IPS-18c (cell line): ENCODE data around the gene VASH1.

ENCODE experiments used
- H3K4me3 ChIP-seq: 2 replicates; pipeline ENCODE4 v1.7.0; 2013; ENCODE audit warnings: low read depth, mild to moderate bottlenecking, low read length, moderate library complexity; ENCODE audit not compliant: insufficient read depth
- H3K9me3 ChIP-seq: one replicate; pipeline ENCODE4 v1.6.1; 2013; ENCODE audit warnings: mild to moderate bottlenecking, low read length, moderate library complexity; ENCODE audit not compliant: control insufficient read depth, insufficient read depth

VASH1 gene

GRCh38 chr14:76777721-76778120 is 16.5 kb downstream of the VASH1 start:
- Histone ChIP-seq H3K9me3 (no peaks in the 10 kb centered on the region), H3K4me3 (no peak overlapping the region)

- H3K4me3 ChIP-seq: no peak overlapping the region; the same call in 1 of the 2 replicates
- H3K9me3 ChIP-seq: no peaks in the 10 kb centered on the region
Measured at GRCh38 chr14:76778546-76779215, 17.4 kb downstream of the VASH1 start.

DNA sequence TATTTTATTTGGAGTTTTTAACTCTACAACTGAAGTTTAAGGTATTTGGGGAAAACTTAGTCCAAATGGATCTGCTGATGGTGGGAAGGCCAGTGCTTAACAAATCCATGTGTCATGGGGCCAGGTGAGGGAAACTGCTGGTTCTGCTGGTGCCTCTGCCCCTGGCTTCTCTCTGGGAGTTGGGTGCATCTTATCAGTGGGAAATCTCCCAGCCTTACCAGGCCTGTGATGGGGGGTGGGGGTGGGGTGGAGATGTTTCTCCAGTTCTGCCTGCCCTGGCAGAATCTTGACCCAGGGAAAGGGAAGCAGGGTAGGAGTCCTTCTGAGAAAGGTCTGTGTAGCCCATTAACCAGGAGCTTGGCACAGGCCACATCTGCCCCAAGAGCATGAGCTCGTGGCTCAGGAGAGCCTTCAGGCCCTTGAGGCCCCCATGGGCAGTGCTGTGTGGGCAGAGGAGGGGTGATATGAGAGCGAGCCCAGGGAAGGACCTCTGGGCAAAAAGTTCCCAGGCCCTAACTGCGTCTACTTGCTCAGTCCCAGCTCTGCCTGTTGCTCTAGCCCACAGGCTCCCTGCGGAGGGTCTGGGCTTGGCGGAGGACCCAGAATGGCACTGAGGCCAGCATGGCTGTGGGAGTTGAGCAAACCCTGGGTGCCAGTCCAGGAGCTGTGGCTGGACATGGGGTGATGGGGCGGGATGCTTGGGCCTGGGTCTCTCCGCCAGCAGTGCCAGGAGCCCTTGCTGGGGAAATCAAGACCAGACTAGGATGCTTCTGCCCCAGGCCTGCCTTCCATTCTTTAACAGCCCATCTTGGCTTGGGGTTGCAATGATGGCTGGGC is 18.2 kb downstream of the VASH1 start:
- Histone ChIP-seq H3K9me3 (no peaks in the 10 kb centered on the region), H3K4me3 (no peak overlapping the region)

DNA sequence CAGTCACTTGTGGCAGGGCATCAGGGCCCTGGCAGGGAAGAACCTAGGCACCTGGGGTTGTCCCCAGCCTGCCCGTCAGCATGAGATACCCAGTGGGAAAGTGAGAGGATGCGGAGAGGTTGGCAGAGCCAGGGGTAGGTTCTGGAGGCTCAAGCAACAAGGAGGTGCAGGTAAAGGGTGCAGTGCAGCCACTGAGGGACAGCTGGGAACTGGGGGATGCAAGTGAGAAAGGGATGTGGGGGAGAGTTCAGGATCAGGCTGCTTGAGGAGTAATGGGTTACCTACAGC is 18.7 kb downstream of the VASH1 start:
- no peaks in the 10 kb centered on the region for H3K9me3 ChIP-seq
- no peak overlapping the region for H3K4me3 ChIP-seq

DNA sequence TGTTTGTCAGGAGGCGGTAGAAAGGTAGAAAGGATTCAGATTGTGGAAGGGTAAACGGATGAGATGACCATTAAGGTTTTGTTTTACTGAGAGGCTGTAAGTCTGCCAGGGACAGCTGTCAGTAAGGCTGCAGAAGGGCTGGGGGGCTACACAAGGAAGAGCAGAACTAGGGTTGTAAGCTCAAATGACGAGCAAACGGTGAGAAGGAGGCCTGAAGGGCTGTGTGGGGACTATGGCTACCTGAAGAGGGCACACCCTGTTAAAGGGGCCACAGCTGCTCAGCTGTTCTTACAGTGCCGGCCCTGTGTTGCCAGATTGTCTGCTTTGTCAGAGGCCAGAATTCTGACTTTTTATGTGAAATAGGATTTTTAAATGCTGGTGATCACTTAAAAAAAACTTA is 19.1 kb downstream of the VASH1 start:
- Histone ChIP-seq H3K9me3 (no peaks in the 10 kb centered on the region), H3K4me3 (no peak overlapping the region)

- Histone ChIP-seq H3K4me3 (no peak overlapping the region), H3K9me3 (no peaks in the 10 kb centered on the region)
Measured at GRCh38 chr14:76780875-76781647, 19.8 kb downstream of the VASH1 start.

DNA sequence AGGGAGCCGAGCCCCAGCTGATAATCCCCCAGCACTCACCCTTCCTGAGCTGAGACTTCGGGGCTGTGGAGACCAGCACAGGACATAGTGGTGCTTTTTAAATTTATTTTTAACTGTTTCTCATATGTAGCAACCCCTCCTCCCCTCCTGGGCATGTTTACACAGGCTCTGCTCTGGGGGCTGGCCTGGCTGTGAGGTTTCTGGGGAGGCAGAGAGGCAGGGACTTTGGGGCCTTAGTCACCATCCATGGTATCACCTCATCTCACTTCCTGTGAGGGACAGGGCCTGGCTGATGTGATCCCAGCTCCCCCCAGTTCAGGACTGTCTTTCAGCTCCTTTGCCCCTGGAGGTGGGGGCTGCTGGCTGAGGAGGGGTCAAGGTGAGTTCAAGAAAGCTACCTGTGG is 20.4 kb downstream of the VASH1 start:
- Histone ChIP-seq H3K9me3 (no peaks in the 10 kb centered on the region), H3K4me3 (no peak overlapping the region)

- no peak overlapping the region for H3K4me3 ChIP-seq
Measured at GRCh38 chr14:76782115-76782884, 21.0 kb downstream of the VASH1 start.

DNA sequence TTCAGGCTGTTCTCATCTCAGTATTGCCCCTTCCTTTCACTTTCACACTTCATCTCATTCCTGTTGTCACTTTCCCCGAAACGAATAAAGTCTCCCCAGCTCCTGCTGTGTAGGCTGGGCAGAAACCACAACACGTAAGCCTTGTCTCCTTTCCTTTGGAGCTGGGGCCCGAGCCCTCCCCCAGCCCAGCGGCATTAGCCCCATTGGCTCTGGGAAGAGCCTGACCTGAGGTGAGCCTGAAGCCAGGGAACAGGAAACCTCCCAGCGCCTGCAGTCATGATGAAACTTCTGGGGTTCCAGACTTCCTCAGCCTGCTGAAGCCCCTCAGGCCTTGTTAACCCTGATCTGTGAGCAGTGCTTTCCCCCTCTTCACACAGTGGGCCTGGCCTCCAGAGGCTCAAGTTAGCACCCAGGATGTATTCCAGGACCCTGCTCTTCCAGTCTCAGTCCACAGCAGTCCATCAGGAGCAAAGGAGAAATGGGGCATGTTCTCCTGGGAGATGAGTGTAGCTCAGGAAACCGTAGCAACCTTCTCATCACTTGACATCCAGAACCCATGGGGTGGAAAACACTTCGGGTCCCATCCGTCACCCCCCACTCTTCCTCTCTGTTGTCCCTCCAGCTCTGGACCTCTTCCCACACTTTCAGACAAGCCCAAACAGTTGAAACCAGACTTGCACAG is 21.8 kb downstream of the VASH1 start:
- H3K4me3 ChIP-seq: no peak overlapping the region
- H3K9me3 ChIP-seq: no peaks in the 10 kb centered on the region

More at GRCh38 chr14:76782115-76782884, 21.0 kb downstream of the VASH1 start:
- H3K9me3 ChIP-seq: no peaks in the 10 kb centered on the region

GRCh38 chr14:76784266-76784874 is 23.1 kb downstream of the VASH1 start:
- Histone ChIP-seq H3K9me3 (no peaks in the 10 kb centered on the region), H3K4me3 (no peak overlapping the region)

GRCh38 chr14:76784881-76785280 is 23.6 kb downstream of the VASH1 start:
- H3K9me3 ChIP-seq: no peaks in the 10 kb centered on the region
- H3K4me3 ChIP-seq: no peak overlapping the region

DNA sequence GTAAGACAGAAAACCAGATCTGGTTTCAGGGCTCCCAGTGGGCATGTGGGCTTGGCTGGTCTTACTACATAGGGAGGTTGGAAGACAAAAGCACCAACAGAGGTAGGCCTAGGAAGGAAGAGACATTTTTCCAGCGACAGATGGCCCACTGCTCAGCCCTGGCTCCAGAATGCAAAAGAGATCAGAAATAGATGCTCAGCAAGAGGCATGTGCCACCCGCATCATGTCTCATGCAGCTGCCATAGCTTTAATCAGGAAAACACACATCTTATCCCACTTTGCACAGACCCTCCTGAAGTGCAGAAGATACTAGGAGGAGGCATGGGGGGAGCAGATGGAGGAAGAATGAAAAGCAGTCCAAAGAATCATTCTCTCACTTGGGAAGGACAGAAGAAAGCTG is 25.3 kb downstream of the VASH1 start:
- no peaks in the 10 kb centered on the region for H3K9me3 ChIP-seq
- H3K4me3 ChIP-seq: no peak overlapping the region

DNA sequence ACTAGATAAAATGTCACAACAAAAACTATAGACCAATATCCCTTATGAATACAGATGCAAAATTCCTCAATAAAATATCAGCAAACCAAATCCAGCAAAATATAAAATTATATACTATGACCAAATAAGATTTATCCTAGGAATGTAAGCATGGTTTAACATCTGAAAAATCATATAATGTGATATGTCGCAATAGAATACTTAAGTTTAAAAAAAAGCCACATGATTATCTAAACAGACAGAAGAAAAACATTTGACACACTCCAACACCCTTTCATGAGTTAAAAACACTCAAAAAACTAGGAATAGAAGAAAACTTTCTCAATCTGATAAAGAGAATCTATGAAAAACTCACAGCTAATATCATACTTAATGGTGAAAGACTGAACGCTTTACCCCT is 31.2 kb downstream of the VASH1 start:
- Histone ChIP-seq H3K9me3 (no peaks in the 10 kb centered on the region), H3K4me3 (no peak overlapping the region)

DNA sequence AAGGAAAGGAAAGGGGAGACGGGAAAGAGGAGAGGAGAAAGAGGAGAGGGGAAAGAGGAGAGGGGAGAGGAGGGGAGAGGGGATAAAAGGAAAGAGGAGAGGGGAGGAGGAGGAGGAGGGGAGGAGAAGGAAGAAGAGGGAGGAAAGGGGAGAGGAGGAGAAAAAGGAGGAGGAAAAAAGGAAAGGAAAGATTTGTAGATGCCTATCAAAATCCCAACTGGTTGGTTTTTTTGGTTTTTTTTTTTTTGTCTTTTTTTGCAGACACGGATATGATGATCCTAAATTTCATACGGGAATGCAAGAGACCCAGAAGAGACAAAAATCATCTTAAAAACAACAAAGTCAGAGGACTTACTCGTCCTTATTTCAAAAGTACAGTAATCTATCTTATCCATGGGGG is 32.1 kb downstream of the VASH1 start:
- Histone ChIP-seq H3K4me3 (no peak overlapping the region), H3K9me3 (no peaks in the 10 kb centered on the region)

GRCh38 chr14:76793956-76794355 is 32.7 kb downstream of the VASH1 start:
- Histone ChIP-seq H3K9me3 (no peaks in the 10 kb centered on the region), H3K4me3 (no peak overlapping the region)

- H3K9me3 ChIP-seq: no peaks in the 10 kb centered on the region
- H3K4me3 ChIP-seq: no peak overlapping the region
Measured at GRCh38 chr14:76806446-76806845, 45.2 kb downstream of the VASH1 start.
